MCF 10A (cell line): ENCODE data around the gene ARHGAP45. TPM values are rescaled to one million over a fixed set of nuclear protein-coding genes. Genes with fewer than 3 reads are reported as not detected.

Source experiments
- BruUV-seq: library from RNA; stranded (reverse); fragments of 400-500 nt; replicated peaks from 2 replicates; lab custom pipeline; 2021; lab: Mats Ljungman, UMichigan
- CTCF ChIA-PET: fragments of 300-600 bp; sonication (Branson Sonifier 250); formaldehyde crosslinking; extraction: SDS; loops from one replicate; lab custom pipeline; 2021; ENCODE audit warnings: antibody characterized with exemption, inconsistent platforms; lab: Yijun Ruan, JAX
- POLR2A ChIA-PET: fragments of 300-600, 350-650 bp; sonication (Branson Sonifier 250); formaldehyde crosslinking; extraction: SDS; loops from one replicate; lab custom pipeline; 2020; ENCODE audit warnings: antibody characterized with exemption, inconsistent platforms; lab: Yijun Ruan, JAX
- DNase-seq: peaks from one replicate; pipeline ENCODE4 v3.0.0-alpha.2; 2018; ENCODE audit not compliant: unreplicated experiment
- H3K27ac Mint-ChIP-seq: one replicate; pipeline ENCODE4 v1.8.0; 2022; ENCODE audit warnings: mild to moderate bottlenecking, low read depth, mixed read lengths; ENCODE audit not compliant: unreplicated experiment
- H3K27me3 Mint-ChIP-seq: one replicate; pipeline ENCODE4 v1.8.0; 2022; ENCODE audit warnings: mixed read lengths; ENCODE audit not compliant: insufficient read depth, unreplicated experiment
- H3K36me3 Mint-ChIP-seq: one replicate; pipeline ENCODE4 v1.8.0; 2022; ENCODE audit warnings: mild to moderate bottlenecking, moderate library complexity, mixed read lengths; ENCODE audit not compliant: insufficient read depth, unreplicated experiment
- H3K4me1 Mint-ChIP-seq: one replicate; pipeline ENCODE4 v1.8.0; 2022; ENCODE audit warnings: mixed read lengths; ENCODE audit not compliant: insufficient read depth, unreplicated experiment
- H3K4me3 Mint-ChIP-seq: one replicate; pipeline ENCODE4 v1.8.0; 2022; ENCODE audit warnings: mild to moderate bottlenecking, moderate library complexity, mixed read lengths; ENCODE audit not compliant: unreplicated experiment
- H3K9me3 Mint-ChIP-seq: one replicate; pipeline ENCODE4 v1.8.0; 2022; ENCODE audit warnings: mixed read lengths; ENCODE audit not compliant: unreplicated experiment
- CTCF ChIP-seq: fragments of 200-600 bp; IDR thresholded peaks from one replicate; pipeline ENCODE4 v1.8.0; 2022; ENCODE audit warnings: antibody characterized with exemption, mild to moderate bottlenecking; ENCODE audit not compliant: unreplicated experiment
- intact Hi-C: fragments of 100-400 bp; cut with micrococcal nuclease; formaldehyde crosslinking; loops from 2 replicates; pipeline ENCODE4 v1.14.1; 2022
- total RNA-seq: library from RNA; stranded (reverse); gene quantifications from 2 replicates; pipeline ENCODE4 v1.2.3, GENCODE V29; 2022

ARHGAP45 gene
- total RNA-seq, 1 experiment from 2014 or later: 15.3 TPM

- no TSS peak for BruUV-seq
- no peak for DNase-seq
- H3K27ac Mint-ChIP-seq: no peak overlapping the region
- no peak for TF ChIP-seq CTCF
- H3K27me3 Mint-ChIP-seq: no peaks in the 10 kb centered on the region
- H3K4me3 Mint-ChIP-seq: no peak overlapping the region
- ChIA-PET CTCF (interaction anchor here (0.6 to 1.1 kb wide), 2 partner anchors 14 to 185 kb away, joined by 3 to 4 read pairs; no protein-coding TSS in a partner anchor), POLR2A (no interaction called here)
- no peaks in the 10 kb centered on the region for H3K9me3 Mint-ChIP-seq
- intact Hi-C loops: no loop called here
- H3K36me3 Mint-ChIP-seq: peaks cover 6% of the 10 kb centered on the region
- H3K4me1 Mint-ChIP-seq: peaks cover 16% of the 10 kb centered on the region
Measured at GRCh38 chr19:1070931-1071791, 4.2 kb downstream of the ARHGAP45 start.

GRCh38 chr19:1072371-1073015 lies 5.5 kb downstream of the ARHGAP45 start:
- ChIA-PET POLR2A (interaction anchor here (0.8 to 1.1 kb wide), 2 partner anchors 22 kb away, joined by 3 to 5 read pairs; no protein-coding TSS in a partner anchor), CTCF (interaction anchor here (0.6 to 1.5 kb wide), 4 partner anchors 8 to 1191 kb away, joined by 3 to 6 read pairs (median 4); no protein-coding TSS in a partner anchor)
- intact Hi-C loops: no loop called here
- TF ChIP-seq CTCF: no peak
- peaks cover 6% of the 10 kb centered on the region for H3K36me3 Mint-ChIP-seq
- BruUV-seq: no TSS peak
- H3K27me3 Mint-ChIP-seq: no peaks in the 10 kb centered on the region
- H3K4me1 Mint-ChIP-seq: peaks cover 15% of the 10 kb centered on the region
- no peaks in the 10 kb centered on the region for H3K9me3 Mint-ChIP-seq
- no peak for DNase-seq
- no peak overlapping the region for H3K4me3 Mint-ChIP-seq
- H3K27ac Mint-ChIP-seq: no peak overlapping the region

- no peak for DNase-seq
- intact Hi-C loops: no loop called here
- no peak overlapping the region for H3K4me3 Mint-ChIP-seq
- peaks cover 15% of the 10 kb centered on the region for H3K4me1 Mint-ChIP-seq
- no peak overlapping the region for H3K27ac Mint-ChIP-seq
- peaks cover 6% of the 10 kb centered on the region for H3K36me3 Mint-ChIP-seq
- ChIA-PET CTCF (interaction anchor here (0.9 to 1.5 kb wide), 2 partner anchors 9 to 16 kb away, joined by 3 to 6 read pairs; no protein-coding TSS in a partner anchor), POLR2A (interaction anchor here (1.1 to 4.2 kb wide), 2 partner anchors 8 to 21 kb away, joined by 5 to 20 read pairs; no protein-coding TSS in a partner anchor)
- BruUV-seq: no TSS peak
- no peaks in the 10 kb centered on the region for H3K9me3 Mint-ChIP-seq
- no peaks in the 10 kb centered on the region for H3K27me3 Mint-ChIP-seq
- TF ChIP-seq CTCF: no peak
Measured at GRCh38 chr19:1073063-1073955, 6.3 kb downstream of the ARHGAP45 start.
